Measurements from ENCODE around the gene CYP11A1. TPM values are rescaled to one million over a fixed set of nuclear protein-coding genes. Genes with fewer than 3 reads are reported as not detected.

CYP11A1 gene
- total RNA-seq, 1 donor from 2014 or later, result 0.43 TPM

- Histone ChIP-seq H2AFZ (ENCODE audit: low read depth, low read length) (peak overlapping the region; percentile 11), H3K4me1 (ENCODE audit: insufficient read depth, low read length) (peaks cover 63% of the 10 kb centered on the region), H3K9ac (ENCODE audit: low read length) (peak overlapping the region; percentile 64), H3K27ac (ENCODE audit: low read depth, low read length) (peak overlapping the region; percentile 85), H3K27me3 (ENCODE audit: insufficient read depth, low read length) (no peaks in the 10 kb centered on the region), H3K79me2 (ENCODE audit: insufficient read depth, low read length) (peaks cover 18% of the 10 kb centered on the region), H4K20me1 (ENCODE audit: insufficient read depth, low read length) (peaks cover 1% of the 10 kb centered on the region), H3K4me3 (ENCODE audit: insufficient read depth, low read depth, low read length) (no peak overlapping the region), H3K4me2 (ENCODE audit: low read length) (peak overlapping the region; percentile 63), H3K9me3 (ENCODE audit: insufficient read depth, low read depth, low read length) (no peaks in the 10 kb centered on the region), H3K36me3 (ENCODE audit: insufficient read depth, low read length) (peaks cover 10% of the 10 kb centered on the region)
- Mint-ChIP-seq H3K27me3 (ENCODE audit: low read depth, unreplicated experiment) (no peaks in the 10 kb centered on the region), H3K4me1 (ENCODE audit: low read depth, unreplicated experiment) (peaks cover 30% of the 10 kb centered on the region), H3K27ac (ENCODE audit: unreplicated experiment) (peak overlapping the region; percentile 41), H3K36me3 (ENCODE audit: low read depth, unreplicated experiment) (peaks cover 3% of the 10 kb centered on the region), H3K9me3 (ENCODE audit: unreplicated experiment) (no peaks in the 10 kb centered on the region), H3K4me3 (ENCODE audit: unreplicated experiment) (no peak overlapping the region)
- no peak for TF ChIP-seq EZH2 (IDR thresholded peaks at IDR 0.05; ENCODE audit: insufficient read depth, low read length)
- TF ChIP-seq, protein P1, sequence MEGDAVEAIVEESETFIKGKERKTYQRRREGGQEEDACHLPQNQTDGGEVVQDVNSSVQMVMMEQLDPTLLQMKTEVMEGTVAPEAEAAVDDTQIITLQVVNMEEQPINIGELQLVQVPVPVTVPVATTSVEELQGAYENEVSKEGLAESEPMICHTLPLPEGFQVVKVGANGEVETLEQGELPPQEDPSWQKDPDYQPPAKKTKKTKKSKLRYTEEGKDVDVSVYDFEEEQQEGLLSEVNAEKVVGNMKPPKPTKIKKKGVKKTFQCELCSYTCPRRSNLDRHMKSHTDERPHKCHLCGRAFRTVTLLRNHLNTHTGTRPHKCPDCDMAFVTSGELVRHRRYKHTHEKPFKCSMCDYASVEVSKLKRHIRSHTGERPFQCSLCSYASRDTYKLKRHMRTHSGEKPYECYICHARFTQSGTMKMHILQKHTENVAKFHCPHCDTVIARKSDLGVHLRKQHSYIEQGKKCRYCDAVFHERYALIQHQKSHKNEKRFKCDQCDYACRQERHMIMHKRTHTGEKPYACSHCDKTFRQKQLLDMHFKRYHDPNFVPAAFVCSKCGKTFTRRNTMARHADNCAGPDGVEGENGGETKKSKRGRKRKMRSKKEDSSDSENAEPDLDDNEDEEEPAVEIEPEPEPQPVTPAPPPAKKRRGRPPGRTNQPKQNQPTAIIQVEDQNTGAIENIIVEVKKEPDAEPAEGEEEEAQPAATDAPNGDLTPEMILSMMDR (IDR thresholded peaks at IDR 0.05; ENCODE audit: insufficient read depth, low read depth, low read length), result no peak
- peak; percentile 59 for FAIRE-seq
- DNase-seq (ENCODE audit: low read depth), result peak; percentile 94
Measured at GRCh38 chr15:74406992-74407705, 39.7 kb upstream of the CYP11A1 start.

DNA sequence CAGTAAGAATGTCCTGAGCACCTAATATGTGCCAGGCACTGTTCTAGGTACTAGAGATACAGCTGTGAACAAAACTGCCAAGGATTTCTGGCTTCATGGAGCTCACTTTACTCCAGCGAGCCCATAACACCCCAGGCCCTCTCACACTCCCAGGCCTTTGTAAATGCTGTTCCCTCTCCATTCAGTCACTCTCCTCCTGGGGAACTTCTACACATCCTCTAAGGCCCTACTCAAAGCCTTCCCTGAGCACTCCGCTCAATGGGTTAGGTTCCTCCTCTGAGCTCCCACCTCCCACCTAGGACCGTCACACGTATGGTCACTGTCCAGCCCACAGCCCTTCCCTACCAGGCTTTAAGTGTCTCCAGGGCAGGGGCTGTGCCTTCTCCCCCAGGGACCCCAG, 39.1 kb upstream of the CYP11A1 start:
- FAIRE-seq (no peak), DNase-seq (ENCODE audit: low read depth) (no peak)
- no peak overlapping the region for H3K4me3 Mint-ChIP-seq (ENCODE audit: unreplicated experiment)
- H3K4me1 ChIP-seq (ENCODE audit: insufficient read depth, low read length), result peaks cover 68% of the 10 kb centered on the region
- H3K27ac Mint-ChIP-seq (ENCODE audit: unreplicated experiment), result peak overlapping the region; percentile 35
- peaks cover 12% of the 10 kb centered on the region for H3K79me2 ChIP-seq (ENCODE audit: insufficient read depth, low read length)
- no peaks in the 10 kb centered on the region for H3K27me3 ChIP-seq (ENCODE audit: insufficient read depth, low read length)
- peaks cover 33% of the 10 kb centered on the region for H3K4me1 Mint-ChIP-seq (ENCODE audit: low read depth, unreplicated experiment)
- no peak overlapping the region for H2AFZ ChIP-seq (ENCODE audit: low read depth, low read length)
- no peaks in the 10 kb centered on the region for H4K20me1 ChIP-seq (ENCODE audit: insufficient read depth, low read length)
- peak overlapping the region; percentile 85 for H3K27ac ChIP-seq (ENCODE audit: low read depth, low read length)
- peaks cover 7% of the 10 kb centered on the region for H3K36me3 ChIP-seq (ENCODE audit: insufficient read depth, low read length)
- H3K4me2 ChIP-seq (ENCODE audit: low read length), result peak overlapping the region; percentile 63
- no peaks in the 10 kb centered on the region for H3K9me3 Mint-ChIP-seq (ENCODE audit: unreplicated experiment)
- peaks cover 2% of the 10 kb centered on the region for H3K36me3 Mint-ChIP-seq (ENCODE audit: low read depth, unreplicated experiment)
- H3K4me3 ChIP-seq (ENCODE audit: insufficient read depth, low read depth, low read length), result no peak overlapping the region
- TF ChIP-seq EZH2 (IDR thresholded peaks at IDR 0.05; ENCODE audit: insufficient read depth, low read length), result no peak
- TF ChIP-seq, protein P1 (IDR thresholded peaks at IDR 0.05; ENCODE audit: insufficient read depth, low read depth, low read length), result no peak
- H3K9ac ChIP-seq (ENCODE audit: low read length), result peak overlapping the region; percentile 63
- H3K9me3 ChIP-seq (ENCODE audit: insufficient read depth, low read depth, low read length), result no peaks in the 10 kb centered on the region
- H3K27me3 Mint-ChIP-seq (ENCODE audit: low read depth, unreplicated experiment), result no peaks in the 10 kb centered on the region

- Histone ChIP-seq H3K27ac (ENCODE audit: low read depth, low read length) (peak overlapping the region; percentile 85), H3K4me2 (ENCODE audit: low read length) (peak overlapping the region; percentile 63), H3K36me3 (ENCODE audit: insufficient read depth, low read length) (peaks cover 3% of the 10 kb centered on the region), H3K27me3 (ENCODE audit: insufficient read depth, low read length) (no peaks in the 10 kb centered on the region), H3K4me3 (ENCODE audit: insufficient read depth, low read depth, low read length) (no peak overlapping the region), H3K9me3 (ENCODE audit: insufficient read depth, low read depth, low read length) (no peaks in the 10 kb centered on the region), H3K4me1 (ENCODE audit: insufficient read depth, low read length) (peaks cover 75% of the 10 kb centered on the region), H4K20me1 (ENCODE audit: insufficient read depth, low read length) (no peaks in the 10 kb centered on the region), H3K79me2 (ENCODE audit: insufficient read depth, low read length) (peaks cover 5% of the 10 kb centered on the region), H2AFZ (ENCODE audit: low read depth, low read length) (no peak overlapping the region), H3K9ac (ENCODE audit: low read length) (peak overlapping the region; percentile 63)
- H3K4me1 Mint-ChIP-seq (ENCODE audit: low read depth, unreplicated experiment), result peaks cover 36% of the 10 kb centered on the region
- H3K4me3 Mint-ChIP-seq (ENCODE audit: unreplicated experiment), result no peak overlapping the region
- peaks cover 2% of the 10 kb centered on the region for H3K36me3 Mint-ChIP-seq (ENCODE audit: low read depth, unreplicated experiment)
- H3K27ac Mint-ChIP-seq (ENCODE audit: unreplicated experiment), result peak overlapping the region; percentile 30
- TF ChIP-seq EZH2 (IDR thresholded peaks at IDR 0.05; ENCODE audit: insufficient read depth, low read length), result no peak
- TF ChIP-seq, protein P1 (IDR thresholded peaks at IDR 0.05; ENCODE audit: insufficient read depth, low read depth, low read length), result no peak
- H3K9me3 Mint-ChIP-seq (ENCODE audit: unreplicated experiment), result no peaks in the 10 kb centered on the region
- H3K27me3 Mint-ChIP-seq (ENCODE audit: low read depth, unreplicated experiment), result no peaks in the 10 kb centered on the region
- DNase-seq (ENCODE audit: low read depth) (no peak), FAIRE-seq (no peak)
Measured at GRCh38 chr15:74405823-74406222, 38.4 kb upstream of the CYP11A1 start.
